ENCODE data around the gene NPC2. TPM values are rescaled to one million over a fixed set of nuclear protein-coding genes. Genes with fewer than 3 reads are reported as not detected.

The NPC2 gene
- total and polyA plus RNA-seq, 7 experiments from 2014 or later, result 37.9 to 108 (median 60.2) TPM

- POLR2A ChIA-PET, result no interaction called here
- Histone ChIP-seq H3K9me3 (ENCODE audit: control insufficient read depth in 2 of 3, low read length in 3 of 3) (no peaks in the 10 kb centered on the region), H3K4me3 (ENCODE audit: low read length) (no peak overlapping the region), H3K27me3 (ENCODE audit: control insufficient read depth in 2 of 2, insufficient read depth in 2 of 2, low read length in 2 of 2) (no peaks in the 10 kb centered on the region), H3K4me1 (ENCODE audit: control insufficient read depth in 2 of 2, insufficient read depth in 2 of 2, low read length in 2 of 2) (no peaks in the 10 kb centered on the region), H3K36me3 (ENCODE audit: control insufficient read depth in 2 of 3, insufficient read depth in 3 of 3, low read length in 3 of 3) (peaks cover 0 to 39% (median 5%) of the 10 kb centered on the region in 3 experiments), H3K27ac (ENCODE audit: low read depth, low read length) (no peak overlapping the region)
- peaks cover 0 to 6% (median 0%) of the 10 kb centered on the region in 7 donors for H3K4me1 Mint-ChIP-seq
- no peaks in the 10 kb centered on the region for H3K27me3 Mint-ChIP-seq
- H3K4me3 Mint-ChIP-seq, result no peak overlapping the region
- no peak overlapping the region for H3K27ac Mint-ChIP-seq
- H3K9me3 Mint-ChIP-seq, result peaks cover 0 to 2% (median 0%) of the 10 kb centered on the region in 11 donors
- DNase-seq (no peak), ATAC-seq (no peak)
- H3K36me3 Mint-ChIP-seq, result peaks cover 0 to 66% (median 27%) of the 10 kb centered on the region in 5 donors
- CTCF ChIA-PET, result no interaction called here
- intact Hi-C loops (cut with micrococcal nuclease), result no loop called here
Observed at GRCh38 chr14:74476607-74477006, 16.5 kb downstream of the NPC2 start.

- intact Hi-C loops (cut with micrococcal nuclease), result no loop called here
- no peak for ATAC-seq
- POLR2A ChIA-PET, result no interaction called here
Observed at GRCh38 chr14:74476107-74476506, 17.0 kb downstream of the NPC2 start.

GRCh38 chr14:74475678-74476077 is 17.4 kb downstream of the NPC2 start:
- Histone ChIP-seq H3K36me3 (ENCODE audit: control insufficient read depth in 2 of 3, insufficient read depth in 3 of 3, low read length in 3 of 3) (peaks cover 0 to 32% (median 5%) of the 10 kb centered on the region in 3 experiments), H3K9me3 (ENCODE audit: control insufficient read depth in 2 of 3, low read length in 3 of 3) (no peaks in the 10 kb centered on the region), H3K27ac (ENCODE audit: low read depth, low read length) (no peak overlapping the region), H3K4me1 (ENCODE audit: control insufficient read depth in 2 of 2, insufficient read depth in 2 of 2, low read length in 2 of 2) (no peaks in the 10 kb centered on the region), H3K27me3 (ENCODE audit: control insufficient read depth in 2 of 2, insufficient read depth in 2 of 2, low read length in 2 of 2) (no peaks in the 10 kb centered on the region), H3K4me3 (ENCODE audit: low read length) (no peak overlapping the region)
- CTCF ChIA-PET, result no interaction called here
- DNase-seq (no peak), ATAC-seq (no peak)
- H3K9me3 Mint-ChIP-seq, result peaks cover 0 to 2% (median 0%) of the 10 kb centered on the region in 11 donors
- intact Hi-C loops (cut with micrococcal nuclease), result no loop called here
- H3K27me3 Mint-ChIP-seq, result no peaks in the 10 kb centered on the region
- H3K27ac Mint-ChIP-seq, result no peak overlapping the region
- H3K36me3 Mint-ChIP-seq, result peaks cover 0 to 63% (median 22%) of the 10 kb centered on the region in 5 donors
- peaks cover 0 to 6% (median 0%) of the 10 kb centered on the region in 7 donors for H3K4me1 Mint-ChIP-seq
- no peak overlapping the region for H3K4me3 Mint-ChIP-seq
- POLR2A ChIA-PET, result no interaction called here

More at GRCh38 chr14:74476107-74476506, 17.0 kb downstream of the NPC2 start:
- Mint-ChIP-seq H3K27me3 (no peaks in the 10 kb centered on the region), H3K36me3 (peaks cover 0 to 63% (median 23%) of the 10 kb centered on the region in 5 donors), H3K9me3 (peaks cover 0 to 2% (median 0%) of the 10 kb centered on the region in 11 donors), H3K27ac (no peak overlapping the region), H3K4me3 (no peak overlapping the region), H3K4me1 (peaks cover 0 to 6% (median 0%) of the 10 kb centered on the region in 7 donors)
- Histone ChIP-seq H3K27me3 (ENCODE audit: control insufficient read depth in 2 of 2, insufficient read depth in 2 of 2, low read length in 2 of 2) (no peaks in the 10 kb centered on the region), H3K4me3 (ENCODE audit: low read length) (no peak overlapping the region), H3K9me3 (ENCODE audit: control insufficient read depth in 2 of 3, low read length in 3 of 3) (no peaks in the 10 kb centered on the region), H3K27ac (ENCODE audit: low read depth, low read length) (no peak overlapping the region), H3K36me3 (ENCODE audit: control insufficient read depth in 2 of 3, insufficient read depth in 3 of 3, low read length in 3 of 3) (peaks cover 0 to 34% (median 5%) of the 10 kb centered on the region in 3 experiments), H3K4me1 (ENCODE audit: control insufficient read depth in 2 of 2, insufficient read depth in 2 of 2, low read length in 2 of 2) (no peaks in the 10 kb centered on the region)
- no peak for DNase-seq
- CTCF ChIA-PET, result no interaction called here

GRCh38 chr14:74474376-74474775 is 18.7 kb downstream of the NPC2 start:
- no peaks in the 10 kb centered on the region for H3K27me3 Mint-ChIP-seq
- peaks cover 0 to 50% (median 19%) of the 10 kb centered on the region in 5 donors for H3K36me3 Mint-ChIP-seq
- H3K4me1 Mint-ChIP-seq, result peaks cover 0 to 6% (median 0%) of the 10 kb centered on the region in 7 donors
- intact Hi-C loops (cut with micrococcal nuclease), result no loop called here
- H3K9me3 ChIP-seq (ENCODE audit: control insufficient read depth in 2 of 3, low read length in 3 of 3), result no peaks in the 10 kb centered on the region
- DNase-seq (no peak), ATAC-seq (no peak)
- peaks cover 0 to 20% (median 5%) of the 10 kb centered on the region in 3 experiments for H3K36me3 ChIP-seq (ENCODE audit: control insufficient read depth in 2 of 3, insufficient read depth in 3 of 3, low read length in 3 of 3)
- no peak overlapping the region for H3K27ac Mint-ChIP-seq
- H3K4me1 ChIP-seq (ENCODE audit: control insufficient read depth in 2 of 2, insufficient read depth in 2 of 2, low read length in 2 of 2), result no peaks in the 10 kb centered on the region
- POLR2A ChIA-PET, result interaction anchor here (0.5 kb wide), 1 partner anchor 306 kb away, joined by 3 read pairs; no protein-coding TSS in a partner anchor
- H3K4me3 Mint-ChIP-seq, result no peak overlapping the region
- no peaks in the 10 kb centered on the region for H3K27me3 ChIP-seq (ENCODE audit: control insufficient read depth in 2 of 2, insufficient read depth in 2 of 2, low read length in 2 of 2)
- peaks cover 0 to 2% (median 0%) of the 10 kb centered on the region in 11 donors for H3K9me3 Mint-ChIP-seq
- CTCF ChIA-PET, result interaction anchor here (0.6 kb wide), 1 partner anchor 1660 kb away, joined by 5 read pairs; no protein-coding TSS in a partner anchor
- H3K4me3 ChIP-seq (ENCODE audit: low read length), result no peak overlapping the region
- H3K27ac ChIP-seq (ENCODE audit: low read depth, low read length), result no peak overlapping the region

- peaks cover 0 to 15% (median 0%) of the 10 kb centered on the region in 3 experiments for H3K36me3 ChIP-seq (ENCODE audit: control insufficient read depth in 2 of 3, insufficient read depth in 3 of 3, low read length in 3 of 3)
Observed at GRCh38 chr14:74472601-74473000, 20.5 kb downstream of the NPC2 start.

GRCh38 chr14:74469548-74470518 is 23.3 kb downstream of the NPC2 start:
- ATAC-seq (no peak), DNase-seq (no peak)
- Mint-ChIP-seq H3K9me3 (peaks cover 0 to 2% (median 0%) of the 10 kb centered on the region in 11 donors), H3K36me3 (peaks cover 0 to 27% (median 11%) of the 10 kb centered on the region in 5 donors), H3K4me3 (no peak overlapping the region), H3K27ac (no peak overlapping the region), H3K4me1 (peaks cover 0 to 2% (median 0%) of the 10 kb centered on the region in 7 donors), H3K27me3 (no peaks in the 10 kb centered on the region)
- Histone ChIP-seq H3K27me3 (ENCODE audit: control insufficient read depth in 2 of 2, insufficient read depth in 2 of 2, low read length in 2 of 2) (no peaks in the 10 kb centered on the region), H3K36me3 (ENCODE audit: control insufficient read depth in 2 of 3, insufficient read depth in 3 of 3, low read length in 3 of 3) (peaks cover 0 to 9% (median 0%) of the 10 kb centered on the region in 3 experiments), H3K4me1 (ENCODE audit: control insufficient read depth in 2 of 2, insufficient read depth in 2 of 2, low read length in 2 of 2) (no peaks in the 10 kb centered on the region), H3K9me3 (ENCODE audit: control insufficient read depth in 2 of 3, low read length in 3 of 3) (no peaks in the 10 kb centered on the region), H3K4me3 (ENCODE audit: low read length) (no peak overlapping the region), H3K27ac (ENCODE audit: low read depth, low read length) (no peak overlapping the region)
- ChIA-PET POLR2A (no interaction called here), CTCF (interaction anchor here (0.6 kb wide), 1 partner anchor 1973 kb away, joined by 3 read pairs; no protein-coding TSS in a partner anchor)
- intact Hi-C loops (cut with micrococcal nuclease), result no loop called here

More at GRCh38 chr14:74472601-74473000, 20.5 kb downstream of the NPC2 start:
- Mint-ChIP-seq H3K27me3 (no peaks in the 10 kb centered on the region), H3K4me1 (peaks cover 0 to 6% (median 0%) of the 10 kb centered on the region in 7 donors), H3K36me3 (peaks cover 0 to 40% (median 16%) of the 10 kb centered on the region in 5 donors), H3K4me3 (no peak overlapping the region), H3K27ac (no peak overlapping the region), H3K9me3 (peaks cover 0 to 2% (median 0%) of the 10 kb centered on the region in 11 donors)
- ChIA-PET POLR2A (no interaction called here), CTCF (no interaction called here)
- intact Hi-C loops (cut with micrococcal nuclease), result no loop called here
- no peaks in the 10 kb centered on the region for H3K4me1 ChIP-seq (ENCODE audit: control insufficient read depth in 2 of 2, insufficient read depth in 2 of 2, low read length in 2 of 2)
- no peak overlapping the region for H3K4me3 ChIP-seq (ENCODE audit: low read length)
- no peak overlapping the region for H3K27ac ChIP-seq (ENCODE audit: low read depth, low read length)
- no peak for DNase-seq
- ATAC-seq, result no peak
- H3K9me3 ChIP-seq (ENCODE audit: control insufficient read depth in 2 of 3, low read length in 3 of 3), result no peaks in the 10 kb centered on the region
- no peaks in the 10 kb centered on the region for H3K27me3 ChIP-seq (ENCODE audit: control insufficient read depth in 2 of 2, insufficient read depth in 2 of 2, low read length in 2 of 2)
